ENCODE data around the gene FOXP1.

- TF ChIP-seq CTCF (IDR thresholded peaks at IDR 0.05; ENCODE audit: poor library complexity), result no peak
- TF ChIP-seq EZH2phosphoT487 (IDR thresholded peaks at IDR 0.05; ENCODE audit: low read depth, severe bottlenecking, unreplicated experiment), result no peak
These were observed 407.2 kb downstream of the FOXP1 start for GRCh38 chr3:71176366-71176765.
